ENCODE measurements around the gene MRPL1. TPM values are rescaled to one million over a fixed set of nuclear protein-coding genes. Genes with fewer than 3 reads are reported as not detected.

The MRPL1 gene
- total RNA-seq, 1 donor from 2014 or later = 48.5 TPM

DNA sequence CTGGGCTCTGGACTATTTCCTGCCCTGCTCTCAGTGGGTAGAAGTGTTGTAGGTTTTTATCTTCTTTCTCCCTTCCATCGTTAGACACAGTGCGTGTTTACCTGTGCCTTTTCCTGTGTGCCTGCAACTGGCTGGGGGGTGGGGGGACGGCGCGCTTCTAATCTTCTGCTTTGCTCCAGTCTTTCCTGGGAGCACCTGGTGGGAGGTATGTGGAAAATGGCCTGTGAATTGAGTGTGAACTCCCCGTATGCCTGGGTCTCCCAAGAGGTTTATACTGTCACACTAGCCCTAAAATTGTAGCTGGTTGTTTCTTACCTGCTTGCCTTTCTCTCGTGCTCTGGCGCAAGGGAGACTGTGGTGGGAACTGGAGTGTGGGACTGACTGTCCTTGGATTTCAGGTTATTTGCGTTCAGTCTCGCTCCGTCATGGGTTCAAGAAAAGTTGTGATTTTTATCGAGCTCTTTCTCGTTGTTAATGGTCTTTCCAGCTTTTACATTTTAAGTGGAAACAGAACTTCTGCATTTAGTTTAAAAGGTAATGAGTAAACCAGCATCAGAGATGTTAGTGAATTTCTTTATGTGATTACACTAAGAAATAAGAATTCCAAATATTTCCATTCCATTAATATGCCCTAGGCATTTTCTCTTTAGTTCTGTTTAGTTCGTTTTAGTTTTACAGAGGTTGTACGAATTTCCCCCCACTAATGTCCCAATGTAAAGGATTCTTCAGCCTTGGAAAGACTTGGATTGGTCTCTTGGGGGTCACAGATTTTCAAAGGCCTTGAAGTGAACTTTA lies 15.3 kb downstream of the MRPL1 start:
- H3K36me3 Mint-ChIP-seq = peaks cover 9% of the 10 kb centered on the region
- Histone ChIP-seq H3K9ac (no peak overlapping the region), H3K4me3 (no peak overlapping the region), H3K36me3 (no peaks in the 10 kb centered on the region), H3F3A (ENCODE audit: low read depth) (no peaks in the 10 kb centered on the region), H3K4me1 (peaks cover 3% of the 10 kb centered on the region), H3K9me3 (ENCODE audit: low read depth) (no peaks in the 10 kb centered on the region), H3K79me2 (ENCODE audit: low read depth) (peaks cover 30% of the 10 kb centered on the region), H3K27me3 (no peaks in the 10 kb centered on the region), H3K27ac (no peak overlapping the region), H2AFZ (replicated peaks) (no peak overlapping the region), H3K4me2 (no peak overlapping the region), H4K20me1 (ENCODE audit: low read depth) (no peaks in the 10 kb centered on the region)
- no peaks in the 10 kb centered on the region for H3K27me3 Mint-ChIP-seq (ENCODE audit: insufficient read depth, low read depth)
- H3K4me3 Mint-ChIP-seq = no peak overlapping the region
- H3K27ac Mint-ChIP-seq = no peak overlapping the region
- H3K9me3 Mint-ChIP-seq = no peaks in the 10 kb centered on the region
- DNase-seq (ENCODE audit: low spot score) = no peak
- TF ChIP-seq EZH2 (IDR thresholded peaks at IDR 0.05) = no peak
- TF ChIP-seq, protein P1, sequence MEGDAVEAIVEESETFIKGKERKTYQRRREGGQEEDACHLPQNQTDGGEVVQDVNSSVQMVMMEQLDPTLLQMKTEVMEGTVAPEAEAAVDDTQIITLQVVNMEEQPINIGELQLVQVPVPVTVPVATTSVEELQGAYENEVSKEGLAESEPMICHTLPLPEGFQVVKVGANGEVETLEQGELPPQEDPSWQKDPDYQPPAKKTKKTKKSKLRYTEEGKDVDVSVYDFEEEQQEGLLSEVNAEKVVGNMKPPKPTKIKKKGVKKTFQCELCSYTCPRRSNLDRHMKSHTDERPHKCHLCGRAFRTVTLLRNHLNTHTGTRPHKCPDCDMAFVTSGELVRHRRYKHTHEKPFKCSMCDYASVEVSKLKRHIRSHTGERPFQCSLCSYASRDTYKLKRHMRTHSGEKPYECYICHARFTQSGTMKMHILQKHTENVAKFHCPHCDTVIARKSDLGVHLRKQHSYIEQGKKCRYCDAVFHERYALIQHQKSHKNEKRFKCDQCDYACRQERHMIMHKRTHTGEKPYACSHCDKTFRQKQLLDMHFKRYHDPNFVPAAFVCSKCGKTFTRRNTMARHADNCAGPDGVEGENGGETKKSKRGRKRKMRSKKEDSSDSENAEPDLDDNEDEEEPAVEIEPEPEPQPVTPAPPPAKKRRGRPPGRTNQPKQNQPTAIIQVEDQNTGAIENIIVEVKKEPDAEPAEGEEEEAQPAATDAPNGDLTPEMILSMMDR (IDR thresholded peaks at IDR 0.05) = no peak
- TF ChIP-seq EZH2phosphoT487 (IDR thresholded peaks at IDR 0.05) = no peak
- H3K4me1 Mint-ChIP-seq = no peaks in the 10 kb centered on the region

GRCh38 chr4:77880784-77881183 lies 18.2 kb downstream of the MRPL1 start:
- no peaks in the 10 kb centered on the region for H3K27me3 Mint-ChIP-seq (ENCODE audit: insufficient read depth, low read depth)
- no peaks in the 10 kb centered on the region for H3F3A ChIP-seq (ENCODE audit: low read depth)
- H3K36me3 Mint-ChIP-seq = peaks cover 9% of the 10 kb centered on the region
- no peak overlapping the region for H3K4me3 ChIP-seq
- no peaks in the 10 kb centered on the region for H3K27me3 ChIP-seq
- H3K79me2 ChIP-seq (ENCODE audit: low read depth) = peaks cover 29% of the 10 kb centered on the region
- no peak overlapping the region for H2AFZ ChIP-seq (replicated peaks)
- no peak for TF ChIP-seq EZH2phosphoT487 (IDR thresholded peaks at IDR 0.05)
- TF ChIP-seq, protein P1 (IDR thresholded peaks at IDR 0.05) = no peak
- TF ChIP-seq EZH2 (IDR thresholded peaks at IDR 0.05) = no peak
- H3K36me3 ChIP-seq = peaks cover 5% of the 10 kb centered on the region
- H4K20me1 ChIP-seq (ENCODE audit: low read depth) = no peaks in the 10 kb centered on the region
- H3K4me3 Mint-ChIP-seq = no peak overlapping the region
- H3K4me2 ChIP-seq = no peak overlapping the region
- no peak overlapping the region for H3K9ac ChIP-seq
- DNase-seq (ENCODE audit: low spot score) = no peak
- no peak overlapping the region for H3K27ac Mint-ChIP-seq
- H3K27ac ChIP-seq = no peak overlapping the region
- H3K4me1 ChIP-seq = peaks cover 3% of the 10 kb centered on the region
- no peaks in the 10 kb centered on the region for H3K4me1 Mint-ChIP-seq
- H3K9me3 Mint-ChIP-seq = no peaks in the 10 kb centered on the region
- H3K9me3 ChIP-seq (ENCODE audit: low read depth) = no peaks in the 10 kb centered on the region

DNA sequence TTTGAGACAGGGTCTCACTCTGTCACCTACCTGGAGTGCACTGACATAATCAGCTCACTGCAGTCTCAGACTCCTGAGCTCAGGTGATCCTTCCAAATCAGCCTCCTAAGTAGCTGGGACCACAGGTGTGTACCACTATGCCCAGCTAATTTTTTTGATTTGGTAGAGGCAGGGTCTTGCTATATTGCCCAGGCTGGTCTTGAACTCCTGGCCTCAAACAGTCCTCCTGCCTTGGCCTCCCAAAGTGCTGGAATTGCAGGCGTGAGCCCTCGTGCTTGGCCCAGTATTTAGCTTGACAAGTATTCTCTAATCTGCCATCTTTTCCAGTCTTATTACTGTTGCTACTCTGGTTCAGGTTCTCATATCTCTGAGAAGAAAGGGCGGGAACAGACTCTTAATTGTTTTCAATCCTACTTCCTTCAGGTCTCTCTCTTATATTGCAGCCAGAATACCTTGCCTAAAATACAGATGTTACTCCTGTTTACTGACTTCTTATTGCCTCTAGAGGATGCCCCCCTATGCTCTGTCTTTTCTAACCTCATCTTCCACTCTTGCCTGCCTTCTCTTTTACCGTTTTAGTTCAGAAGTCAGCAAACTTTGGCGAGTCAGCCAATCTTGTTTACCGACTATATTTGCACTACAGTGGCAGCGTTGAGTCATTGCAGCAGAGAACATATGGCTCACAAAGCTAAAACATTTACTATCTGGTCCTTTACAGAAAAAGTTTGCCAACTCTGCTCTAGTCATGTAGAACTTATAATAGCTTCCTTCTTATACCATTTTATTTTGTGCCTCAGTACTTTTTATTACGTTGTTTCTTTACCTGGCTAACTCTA lies 19.0 kb downstream of the MRPL1 start:
- Histone ChIP-seq H2AFZ (replicated peaks) (no peak overlapping the region), H3K79me2 (ENCODE audit: low read depth) (peaks cover 21% of the 10 kb centered on the region), H3K27ac (no peak overlapping the region), H3K4me2 (no peak overlapping the region), H3K9me3 (ENCODE audit: low read depth) (no peaks in the 10 kb centered on the region), H3K27me3 (no peaks in the 10 kb centered on the region), H4K20me1 (ENCODE audit: low read depth) (no peaks in the 10 kb centered on the region), H3K4me1 (peaks cover 3% of the 10 kb centered on the region), H3K36me3 (peaks cover 5% of the 10 kb centered on the region), H3F3A (ENCODE audit: low read depth) (no peaks in the 10 kb centered on the region), H3K4me3 (no peak overlapping the region), H3K9ac (no peak overlapping the region)
- Mint-ChIP-seq H3K27me3 (ENCODE audit: insufficient read depth, low read depth) (no peaks in the 10 kb centered on the region), H3K4me1 (no peaks in the 10 kb centered on the region), H3K27ac (no peak overlapping the region), H3K36me3 (peaks cover 10% of the 10 kb centered on the region), H3K4me3 (no peak overlapping the region), H3K9me3 (no peaks in the 10 kb centered on the region)
- TF ChIP-seq EZH2 (IDR thresholded peaks at IDR 0.05) (no peak), EZH2phosphoT487 (IDR thresholded peaks at IDR 0.05) (no peak)
- TF ChIP-seq, protein P1 (IDR thresholded peaks at IDR 0.05) = no peak
- DNase-seq (ENCODE audit: low spot score) = no peak

Measured in neural progenitor cell (in vitro differentiated cells).